C4-2B (cell line): Measurements from ENCODE around the gene TRUB1.

Experiments used
- H3K27ac ChIP-seq: fragments of 450-650 bp; 2 replicates; pipeline ENCODE4 v1.5.1; 2017
- ZFX ChIP-seq: fragments of 450-650 bp; IDR thresholded peaks from 2 replicates; pipeline ENCODE4 v1.6.1; 2017
- TF ChIP-seq, protein P1 (sequence below): fragments of 450-650 bp; conservative IDR thresholded peaks from 2 replicates; pipeline ENCODE4 v1.5.1; 2017; ENCODE audit warnings: mild to moderate bottlenecking

TRUB1 gene

DNA sequence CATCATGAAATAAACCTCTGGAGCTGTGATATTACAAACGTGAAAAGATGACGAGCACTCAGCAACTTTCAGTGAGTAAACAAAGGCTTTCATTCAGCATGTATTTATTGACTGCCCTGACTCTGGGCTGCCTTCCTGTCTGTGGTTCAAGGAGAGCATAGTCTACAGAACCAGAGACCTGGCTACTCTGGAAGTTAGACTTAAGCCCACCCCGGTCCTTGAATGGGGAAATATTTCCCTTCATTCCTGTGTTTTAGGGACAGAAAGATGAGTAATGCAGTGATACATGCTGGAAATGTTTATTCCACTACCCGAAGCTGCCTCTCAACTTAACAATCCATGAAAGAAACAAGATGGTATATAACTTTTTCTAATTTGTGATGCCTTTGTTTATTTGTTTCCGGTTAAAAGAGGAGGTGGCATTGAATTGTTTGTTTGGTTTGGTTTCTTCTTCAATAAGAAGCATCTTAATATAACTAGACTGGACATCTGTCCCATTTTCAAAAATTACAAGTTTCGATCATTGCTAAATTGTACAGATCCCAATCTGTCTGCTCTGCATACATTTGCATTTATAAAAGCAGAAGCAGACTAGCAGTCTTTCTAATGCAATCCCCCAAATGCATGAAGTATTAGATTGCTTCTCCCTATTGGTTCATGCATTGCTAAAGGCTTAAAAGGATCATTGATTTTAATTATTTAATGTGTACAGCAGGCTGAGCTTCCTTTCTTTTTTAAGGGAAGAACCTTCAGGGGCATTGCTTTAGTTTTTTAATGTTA lies 57.7 kb downstream of the TRUB1 start:
- H3K27ac ChIP-seq = no peak overlapping the region
- TF ChIP-seq, protein P1, sequence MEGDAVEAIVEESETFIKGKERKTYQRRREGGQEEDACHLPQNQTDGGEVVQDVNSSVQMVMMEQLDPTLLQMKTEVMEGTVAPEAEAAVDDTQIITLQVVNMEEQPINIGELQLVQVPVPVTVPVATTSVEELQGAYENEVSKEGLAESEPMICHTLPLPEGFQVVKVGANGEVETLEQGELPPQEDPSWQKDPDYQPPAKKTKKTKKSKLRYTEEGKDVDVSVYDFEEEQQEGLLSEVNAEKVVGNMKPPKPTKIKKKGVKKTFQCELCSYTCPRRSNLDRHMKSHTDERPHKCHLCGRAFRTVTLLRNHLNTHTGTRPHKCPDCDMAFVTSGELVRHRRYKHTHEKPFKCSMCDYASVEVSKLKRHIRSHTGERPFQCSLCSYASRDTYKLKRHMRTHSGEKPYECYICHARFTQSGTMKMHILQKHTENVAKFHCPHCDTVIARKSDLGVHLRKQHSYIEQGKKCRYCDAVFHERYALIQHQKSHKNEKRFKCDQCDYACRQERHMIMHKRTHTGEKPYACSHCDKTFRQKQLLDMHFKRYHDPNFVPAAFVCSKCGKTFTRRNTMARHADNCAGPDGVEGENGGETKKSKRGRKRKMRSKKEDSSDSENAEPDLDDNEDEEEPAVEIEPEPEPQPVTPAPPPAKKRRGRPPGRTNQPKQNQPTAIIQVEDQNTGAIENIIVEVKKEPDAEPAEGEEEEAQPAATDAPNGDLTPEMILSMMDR = no peak
- TF ChIP-seq ZFX = no peak

DNA sequence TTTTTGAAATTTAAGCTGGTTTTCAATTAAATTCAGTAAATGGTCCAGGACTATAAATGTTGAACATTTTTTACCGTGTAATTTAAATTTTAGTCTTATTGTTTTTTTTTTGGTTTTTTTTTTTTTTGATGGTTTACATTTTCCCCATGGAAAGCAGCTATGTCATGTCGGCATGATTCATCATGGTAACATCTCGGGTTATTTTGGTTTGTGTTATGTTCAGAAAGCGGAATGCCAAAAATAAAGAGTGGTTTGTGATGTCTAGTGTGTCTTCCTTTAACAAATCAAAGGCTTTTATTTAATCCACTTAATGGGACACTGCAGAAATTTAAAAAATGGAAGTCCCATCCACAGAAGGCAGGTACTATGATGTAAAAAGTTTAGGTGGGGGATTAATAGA lies 58.5 kb downstream of the TRUB1 start:
- TF ChIP-seq, protein P1 = no peak
- no peak for TF ChIP-seq ZFX
- no peak overlapping the region for H3K27ac ChIP-seq

DNA sequence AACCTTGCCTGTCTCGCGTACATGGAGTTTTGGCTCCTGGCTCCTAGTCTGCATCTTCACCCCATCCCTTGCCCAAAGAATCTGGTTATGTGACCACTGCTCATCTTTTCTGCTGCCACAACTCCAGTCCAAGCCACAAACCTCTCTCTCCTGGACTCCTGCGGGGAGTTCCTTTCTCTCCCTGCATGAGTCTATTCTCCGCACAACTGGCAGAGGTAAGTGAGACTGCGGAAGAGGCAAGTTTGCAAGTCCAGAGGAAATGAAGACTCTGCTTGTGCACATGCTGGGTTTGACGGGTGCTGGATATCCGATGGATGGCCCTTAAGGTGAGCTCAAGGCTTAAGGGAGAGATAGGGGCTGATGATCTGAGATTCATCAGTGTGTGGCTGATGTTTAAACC lies 61.0 kb downstream of the TRUB1 start:
- no peak overlapping the region for H3K27ac ChIP-seq
- TF ChIP-seq, protein P1 = no peak
- TF ChIP-seq ZFX = no peak

DNA sequence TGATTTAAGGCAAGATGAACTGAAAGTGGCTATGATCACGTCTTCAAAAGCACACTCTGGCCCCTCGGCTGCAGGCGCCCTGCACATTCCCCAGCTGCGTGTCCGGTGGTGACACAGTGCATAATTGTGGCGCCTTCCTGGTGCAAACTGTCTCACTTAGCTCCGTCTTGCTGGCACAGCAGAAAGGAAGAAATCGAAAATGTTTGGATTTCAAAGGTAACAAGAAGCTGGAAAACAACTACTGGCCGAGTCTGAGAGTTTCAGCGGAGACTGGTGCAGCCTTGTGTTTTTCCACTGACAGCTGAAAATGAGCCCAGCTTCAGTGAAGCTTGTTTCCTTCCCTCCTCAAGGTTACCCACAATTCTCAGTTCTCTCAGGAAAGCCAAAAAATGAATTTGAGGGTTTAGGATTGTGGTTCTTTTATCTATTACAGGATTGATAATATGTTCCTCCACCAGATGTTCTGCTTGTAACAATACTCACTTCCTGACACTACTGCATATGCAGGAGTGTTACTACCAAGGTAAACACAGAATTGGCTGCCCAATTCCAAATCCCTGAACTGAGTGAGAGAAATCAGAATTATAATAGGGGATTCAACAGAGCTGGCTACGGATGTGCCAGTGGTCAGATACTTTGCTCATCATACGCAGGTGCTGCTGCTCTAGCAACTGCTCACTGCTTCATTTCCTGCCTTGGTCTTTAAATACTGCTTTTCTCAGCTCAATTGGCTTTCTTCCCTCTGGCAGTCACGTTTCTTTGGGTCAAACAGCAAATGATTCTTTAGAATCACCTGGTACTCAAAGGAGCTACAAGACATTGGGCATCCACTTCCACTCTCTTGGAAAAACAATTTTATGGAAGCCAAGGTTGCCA lies 63.7 kb downstream of the TRUB1 start:
- H3K27ac ChIP-seq = no peak overlapping the region
- TF ChIP-seq ZFX = no peak
- TF ChIP-seq, protein P1 = no peak

DNA sequence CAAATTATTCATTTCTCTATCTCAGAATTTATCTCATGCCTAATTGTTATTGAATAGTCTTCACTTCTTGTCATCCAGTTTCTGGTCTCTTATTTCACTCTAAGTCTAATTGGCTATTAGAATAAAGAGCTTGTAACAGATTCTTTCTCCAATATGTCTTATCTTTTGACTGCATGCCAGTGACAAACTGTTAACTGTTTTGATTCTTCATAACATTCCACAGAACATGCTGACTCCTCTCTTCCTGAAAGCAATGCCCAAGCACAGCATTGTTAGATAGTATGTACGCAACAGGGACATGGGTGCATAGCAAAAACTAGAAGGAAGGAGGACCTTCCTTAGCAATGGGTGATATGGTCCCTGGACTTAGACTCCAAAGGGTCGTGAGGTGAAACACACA lies 65.4 kb downstream of the TRUB1 start:
- H3K27ac ChIP-seq = no peak overlapping the region
- no peak for TF ChIP-seq ZFX
- TF ChIP-seq, protein P1 = no peak

DNA sequence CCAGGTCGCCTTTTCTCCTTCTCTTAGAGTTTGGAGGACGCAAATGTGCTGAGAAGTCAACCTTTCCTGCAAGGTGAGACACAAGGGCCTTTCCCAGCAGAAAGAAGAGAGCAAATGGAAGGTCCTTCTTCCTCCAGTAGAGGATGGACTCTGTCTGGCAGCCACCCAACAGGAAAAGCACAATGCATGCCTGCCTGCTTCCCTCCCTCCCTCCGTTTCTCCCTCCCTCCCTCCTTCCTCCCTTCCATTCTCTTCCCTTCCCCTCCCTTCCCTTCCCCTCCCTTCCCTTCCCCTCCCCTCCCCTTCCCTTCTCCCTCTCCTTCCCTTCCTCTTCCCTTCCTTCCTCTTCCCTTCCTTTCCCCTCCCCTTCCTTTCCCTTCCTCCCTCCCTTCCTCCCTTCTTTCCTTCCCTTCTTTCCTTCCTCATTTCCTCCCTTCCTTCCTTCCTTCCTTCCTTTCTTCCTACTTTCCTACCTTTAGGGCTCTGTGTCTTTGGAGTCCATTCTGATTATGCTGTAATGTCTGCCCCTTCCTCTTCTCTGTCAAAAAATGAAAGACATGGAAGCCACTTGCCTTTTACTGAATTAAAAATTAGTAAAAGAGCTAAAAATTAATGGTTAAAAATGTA lies 66.4 kb downstream of the TRUB1 start:
- no peak overlapping the region for H3K27ac ChIP-seq
- TF ChIP-seq ZFX = no peak
- TF ChIP-seq, protein P1 = no peak

DNA sequence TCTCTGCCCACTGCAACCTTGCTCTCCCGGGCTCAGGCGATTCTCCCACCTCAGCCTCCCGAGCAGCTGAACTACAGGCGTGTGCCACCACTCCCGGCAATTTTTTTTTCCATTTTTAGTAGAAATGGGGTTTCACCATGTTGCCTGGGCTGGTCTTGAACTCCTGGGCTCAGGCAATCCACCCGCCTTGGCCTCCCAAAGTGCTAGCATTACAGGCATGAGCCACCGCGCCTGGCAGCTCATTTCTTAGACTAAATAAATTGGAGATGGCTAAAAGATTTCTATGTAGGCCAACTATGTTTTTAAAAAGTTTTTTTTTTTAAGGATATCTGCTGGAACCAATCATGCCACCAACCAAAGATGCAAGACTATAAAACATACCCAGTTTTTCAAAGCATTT lies 67.8 kb downstream of the TRUB1 start:
- TF ChIP-seq ZFX = no peak
- TF ChIP-seq, protein P1 = no peak
- no peak overlapping the region for H3K27ac ChIP-seq
